Measurements from ENCODE around the gene GPRC6A. TPM values are rescaled to one million over a fixed set of nuclear protein-coding genes. Genes with fewer than 3 reads are reported as not detected.
A peak's percentile ranks its signal among the peaks of the same experiment; 100 is the strongest.

The GPRC6A gene
- total RNA-seq, 1 experiment from 2014 or later: not detected

GRCh38 chr6:116762235-116762634, 66.6 kb downstream of the GPRC6A start:
- no peaks in the 10 kb centered on the region for H3K27me3 ChIP-seq (ENCODE audit: insufficient read depth, low read length)

More at GRCh38 chr6:116762235-116762634, 66.6 kb downstream of the GPRC6A start:
- TF ChIP-seq SIN3A (IDR thresholded peaks at IDR 0.05; ENCODE audit: low read depth) (no peak), ZBTB33 (IDR thresholded peaks at IDR 0.05; ENCODE audit: extremely low read depth, insufficient replicate concordance, low read length) (no peak), CBX3 (IDR thresholded peaks at IDR 0.05; ENCODE audit: low read depth) (no peak), JUND (IDR thresholded peaks at IDR 0.05) (no peak), YY1 (IDR thresholded peaks at IDR 0.05; ENCODE audit: extremely low read depth, insufficient replicate concordance, low read depth, low read length) (no peak), POLR2A (IDR thresholded peaks at IDR 0.05; ENCODE audit: borderline replicate concordance, extremely low read depth, insufficient read depth, insufficient read length) (no peak), FOSL1 (IDR thresholded peaks at IDR 0.05; ENCODE audit: low read depth) (no peak), SRF (IDR thresholded peaks at IDR 0.05; ENCODE audit: low read depth) (no peak), POLR2AphosphoS5 (IDR thresholded peaks at IDR 0.05; ENCODE audit: low read depth, low read length) (no peak), ATF3 (IDR thresholded peaks at IDR 0.05) (no peak), SP1 (IDR thresholded peaks at IDR 0.05; ENCODE audit: low read depth) (no peak), TCF7L2 (IDR thresholded peaks at IDR 0.05; ENCODE audit: borderline replicate concordance, extremely low read depth, insufficient read depth, insufficient read length) (no peak), EZH2 (IDR thresholded peaks at IDR 0.05) (no peak), EGR1 (IDR thresholded peaks at IDR 0.05; ENCODE audit: low read depth) (no peak), EZH2phosphoT487 (IDR thresholded peaks at IDR 0.05; ENCODE audit: borderline replicate concordance) (no peak)
- no peak overlapping the region for H3K4me2 ChIP-seq (ENCODE audit: low read length)
- H3K27ac ChIP-seq (ENCODE audit: low read depth, low read length): no peak overlapping the region
- no peak for DNase-seq (ENCODE audit: low read depth, low spot score)
- no peaks in the 10 kb centered on the region for H3K9me2 ChIP-seq (ENCODE audit: insufficient read depth)
- H2AFZ ChIP-seq (ENCODE audit: low read depth, low read length, poor library complexity, severe bottlenecking): peak overlapping the region; percentile 40
- no peak for ATAC-seq
- no peak overlapping the region for H3K4me3 ChIP-seq (replicated peaks in 1 of 2; ENCODE audit: low read depth in 1 of 2, low read length in 2 of 2)
- H3K4me1 ChIP-seq (ENCODE audit: control insufficient read depth in 1 of 2, insufficient read depth in 2 of 2, low read length in 2 of 2): no peaks in the 10 kb centered on the region
- H4K20me1 ChIP-seq (ENCODE audit: insufficient read depth): no peaks in the 10 kb centered on the region
- intact Hi-C loops (cut with micrococcal nuclease): no loop called here
- no peak overlapping the region for H3K9ac ChIP-seq (ENCODE audit: low read length)
- H3K9me3 ChIP-seq (ENCODE audit: control insufficient read depth in 1 of 2, insufficient read depth in 1 of 2, low read depth in 1 of 2, low read length in 2 of 2): no peaks in the 10 kb centered on the region
- RAD21 ChIA-PET (ENCODE audit: low non-redundant PET in 1 of 2, low total read pairs in 2 of 2, uncharacterized antibody in 2 of 2, unreplicated experiment in 2 of 2): no interaction called here
- CTCF ChIA-PET: no interaction called here
- no peaks in the 10 kb centered on the region for H3K36me3 ChIP-seq (ENCODE audit: control insufficient read depth in 1 of 2, insufficient read depth in 2 of 2, low read length in 2 of 2)
- BruUV-seq (replicated peaks): no TSS peak
- no peaks in the 10 kb centered on the region for H3K79me2 ChIP-seq (ENCODE audit: insufficient read depth, low read length)
- POLR2A ChIA-PET: no interaction called here

All from HCT116 (cell line).